Measurements from ENCODE around the gene CTNNA3. TPM values are rescaled to one million over a fixed set of nuclear protein-coding genes. Genes with fewer than 3 reads are reported as not detected.

Gene CTNNA3
- polyA plus RNA-seq, 1 donor from 2014 or later, result 0.14 TPM

- Histone ChIP-seq H2AFZ (ENCODE audit: low read depth, low read length) (no peak overlapping the region), H3K27me3 (ENCODE audit: insufficient read depth, low read depth, low read length) (no peaks in the 10 kb centered on the region), H3F3A (ENCODE audit: insufficient read depth, low read length, poor library complexity, severe bottlenecking) (no peaks in the 10 kb centered on the region), H3K9me3 (ENCODE audit: low read length) (no peaks in the 10 kb centered on the region), H3K9ac (ENCODE audit: low read length) (no peak overlapping the region), H3K9me2 (ENCODE audit: insufficient read depth, low read length) (no peaks in the 10 kb centered on the region), H4K20me1 (ENCODE audit: insufficient read depth) (no peaks in the 10 kb centered on the region), H3K4me2 (ENCODE audit: low read length) (no peak overlapping the region), H3K27ac (ENCODE audit: low read length) (no peak overlapping the region), H3K36me3 (ENCODE audit: insufficient read depth, low read length) (no peaks in the 10 kb centered on the region), H3K4me3 (ENCODE audit: low read length) (no peak overlapping the region), H3K79me2 (replicated peaks; ENCODE audit: insufficient read depth, low read length) (no peaks in the 10 kb centered on the region)
- no peak for TF ChIP-seq MXI1 (conservative IDR thresholded peaks at IDR 0.05; ENCODE audit: poor library complexity, severe bottlenecking)
- no peak for TF ChIP-seq RAD21 (conservative IDR thresholded peaks at IDR 0.05)
- TF ChIP-seq TAF1 (IDR thresholded peaks at IDR 0.05; ENCODE audit: low read depth), result no peak
- no peak for TF ChIP-seq REST (IDR thresholded peaks at IDR 0.05; ENCODE audit: borderline replicate concordance)
- TF ChIP-seq POLR2AphosphoS5 (IDR thresholded peaks at IDR 0.05), result no peak
- TF ChIP-seq EP300 (conservative IDR thresholded peaks at IDR 0.05; ENCODE audit: poor library complexity, severe bottlenecking), result no peak
- TF ChIP-seq EZH2 (IDR thresholded peaks at IDR 0.05; ENCODE audit: borderline replicate concordance, insufficient read depth, low read length, poor library complexity, severe bottlenecking), result no peak
- TF ChIP-seq SMC3 (conservative IDR thresholded peaks at IDR 0.05; ENCODE audit: poor library complexity), result no peak
- no peak for TF ChIP-seq CTCF (IDR thresholded peaks at IDR 0.05; ENCODE audit: poor library complexity, severe bottlenecking)
Measured at GRCh38 chr10:66827353-66827752, 868.6 kb downstream of the CTNNA3 start.

- H3K9me3 ChIP-seq (ENCODE audit: low read length), result no peaks in the 10 kb centered on the region
- no peaks in the 10 kb centered on the region for H4K20me1 ChIP-seq (ENCODE audit: insufficient read depth)
- no peak overlapping the region for H2AFZ ChIP-seq (ENCODE audit: low read depth, low read length)
- H3K27me3 ChIP-seq (ENCODE audit: insufficient read depth, low read depth, low read length), result no peaks in the 10 kb centered on the region
- H3K79me2 ChIP-seq (replicated peaks; ENCODE audit: insufficient read depth, low read length), result no peaks in the 10 kb centered on the region
- H3K27ac ChIP-seq (ENCODE audit: low read length), result no peak overlapping the region
- H3K4me3 ChIP-seq (ENCODE audit: low read length), result no peak overlapping the region
- H3K4me2 ChIP-seq (ENCODE audit: low read length), result no peak overlapping the region
- TF ChIP-seq EZH2 (IDR thresholded peaks at IDR 0.05; ENCODE audit: borderline replicate concordance, insufficient read depth, low read length, poor library complexity, severe bottlenecking) (no peak), POLR2AphosphoS5 (IDR thresholded peaks at IDR 0.05) (no peak), REST (IDR thresholded peaks at IDR 0.05; ENCODE audit: borderline replicate concordance) (no peak), EP300 (conservative IDR thresholded peaks at IDR 0.05; ENCODE audit: poor library complexity, severe bottlenecking) (no peak), CTCF (IDR thresholded peaks at IDR 0.05; ENCODE audit: poor library complexity, severe bottlenecking) (no peak)
- H3K36me3 ChIP-seq (ENCODE audit: insufficient read depth, low read length), result no peaks in the 10 kb centered on the region
- no peak overlapping the region for H3K9ac ChIP-seq (ENCODE audit: low read length)
- H3K9me2 ChIP-seq (ENCODE audit: insufficient read depth, low read length), result no peaks in the 10 kb centered on the region
- H3F3A ChIP-seq (ENCODE audit: insufficient read depth, low read length, poor library complexity, severe bottlenecking), result peaks cover 3% of the 10 kb centered on the region
Measured at GRCh38 chr10:66823301-66823700, 872.7 kb downstream of the CTNNA3 start.
